Spleen (tissue), 7 donors: ENCODE measurements around the gene MCC.

Experiments used
- POLR2A ChIP-seq, 3 donors: fragments of 450-650 bp; IDR thresholded peaks; one replicate each; pipeline ENCODE4 v1.5.1; 2017; ENCODE audit warnings: antibody characterized with exemption in 3 of 3, mild to moderate bottlenecking in 1 of 3
- TF ChIP-seq, protein P1 (sequence below), 11 experiments: fragments of 200-600 bp in 7 of 11; fragments of 450-650 bp in 4 of 11; sonication (generic) in 4 of 11; IDR thresholded peaks in 8 of 11; conservative IDR thresholded peaks in 3 of 11; 1 replicate in 7 of 11; 2 replicates in 4 of 11; pipeline versions ENCODE4 v1.4.0 to v1.8.0; 2016 to 2021; ENCODE audit warnings: antibody characterized with exemption in 11 of 11, inconsistent platforms in 4 of 11, mild to moderate bottlenecking in 1 of 11
- donor health status: DM: no; HTN: no; CAD: no; lungs with moderate emphysema.
- donor health status: DM: no; HTN: no; CAD: no.
- donor health status: DM: no; HTN: no; CAD: no.

DNA sequence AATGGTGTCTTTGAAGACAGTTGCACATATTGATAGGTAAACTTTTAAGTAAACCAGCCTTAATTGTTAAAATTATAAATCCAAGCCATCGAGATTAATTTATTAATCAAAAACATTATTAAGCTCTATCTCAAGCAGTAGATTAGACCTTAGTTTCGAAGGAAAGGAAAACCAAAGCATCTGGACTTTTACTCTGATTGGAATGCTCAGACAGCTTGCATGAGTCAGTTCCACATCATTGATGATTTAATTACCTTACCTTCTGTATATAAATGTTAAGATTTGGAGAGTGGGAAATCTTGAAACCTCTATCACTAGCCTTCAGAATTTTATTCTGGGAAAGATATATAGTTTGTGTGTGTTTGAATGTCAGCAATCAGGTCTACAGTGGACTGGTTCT lies 487.8 kb downstream of the MCC start:
- TF ChIP-seq POLR2A (IDR thresholded peaks at IDR 0.05) = no peak
- TF ChIP-seq, protein P1, sequence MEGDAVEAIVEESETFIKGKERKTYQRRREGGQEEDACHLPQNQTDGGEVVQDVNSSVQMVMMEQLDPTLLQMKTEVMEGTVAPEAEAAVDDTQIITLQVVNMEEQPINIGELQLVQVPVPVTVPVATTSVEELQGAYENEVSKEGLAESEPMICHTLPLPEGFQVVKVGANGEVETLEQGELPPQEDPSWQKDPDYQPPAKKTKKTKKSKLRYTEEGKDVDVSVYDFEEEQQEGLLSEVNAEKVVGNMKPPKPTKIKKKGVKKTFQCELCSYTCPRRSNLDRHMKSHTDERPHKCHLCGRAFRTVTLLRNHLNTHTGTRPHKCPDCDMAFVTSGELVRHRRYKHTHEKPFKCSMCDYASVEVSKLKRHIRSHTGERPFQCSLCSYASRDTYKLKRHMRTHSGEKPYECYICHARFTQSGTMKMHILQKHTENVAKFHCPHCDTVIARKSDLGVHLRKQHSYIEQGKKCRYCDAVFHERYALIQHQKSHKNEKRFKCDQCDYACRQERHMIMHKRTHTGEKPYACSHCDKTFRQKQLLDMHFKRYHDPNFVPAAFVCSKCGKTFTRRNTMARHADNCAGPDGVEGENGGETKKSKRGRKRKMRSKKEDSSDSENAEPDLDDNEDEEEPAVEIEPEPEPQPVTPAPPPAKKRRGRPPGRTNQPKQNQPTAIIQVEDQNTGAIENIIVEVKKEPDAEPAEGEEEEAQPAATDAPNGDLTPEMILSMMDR (IDR thresholded peaks at IDR 0.05 in 8 of 11, conservative IDR thresholded peaks at IDR 0.05 in 3 of 11) = no peak
